Measurements from ENCODE around the gene ARID4A. TPM values are rescaled to one million over a fixed set of nuclear protein-coding genes. Genes with fewer than 3 reads are reported as not detected.
A peak's percentile ranks its signal among the peaks of the same experiment; 100 is the strongest.
"Not testable (repeated sequence)": the region's sequence is repeated elsewhere in the genome, so short reads cannot be mapped to it uniquely, and the experiment has no call there.

Gene ARID4A
- polyA plus RNA-seq, 3 donors = 6.5 to 13.2 (median 10.5) TPM

DNA sequence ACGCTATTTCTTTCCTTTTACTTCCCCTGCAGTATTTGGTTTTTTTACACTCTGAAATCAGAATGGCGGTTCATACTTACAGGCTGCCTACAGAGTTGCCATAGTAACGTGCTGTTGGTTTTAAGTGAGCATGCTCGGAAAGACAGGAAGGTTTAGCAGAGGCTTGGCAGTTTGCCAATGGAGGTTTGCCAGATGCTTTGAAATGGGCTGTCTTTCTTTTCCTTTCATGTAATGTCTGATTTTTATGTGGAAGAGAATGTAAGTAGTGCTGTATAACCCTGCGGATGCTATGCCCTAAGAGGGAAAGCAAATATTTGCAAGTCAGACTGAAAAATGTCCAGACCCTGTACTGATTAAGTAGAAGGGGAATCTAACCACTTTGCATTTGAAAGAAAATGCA lies 32.8 kb downstream of the ARID4A start:
- H3K9me3 Mint-ChIP-seq = no peaks in the 10 kb centered on the region
- Histone ChIP-seq H3K4me3 (replicated peaks in 1 of 3; ENCODE audit: low read depth in 2 of 3, low read length in 3 of 3) (peak overlapping the region in 2 of 3 experiments; percentile 7 to 42), H3K4me1 (ENCODE audit: control insufficient read depth in 1 of 2, insufficient read depth in 2 of 2, low read length in 2 of 2) (peaks cover 10 to 15% of the 10 kb centered on the region in 2 donors), H3K27me3 (ENCODE audit: control insufficient read depth in 2 of 2, insufficient read depth in 2 of 2, low read length in 2 of 2) (no peaks in the 10 kb centered on the region), H3K79me2 (ENCODE audit: insufficient read depth, low read length) (peaks cover 30% of the 10 kb centered on the region), H3K36me3 (replicated peaks in 1 of 2; ENCODE audit: control insufficient read depth in 1 of 2, insufficient read depth in 2 of 2, low read length in 2 of 2) (peaks cover 69 to 88% of the 10 kb centered on the region in 2 donors), H2AFZ (ENCODE audit: insufficient read depth, low read depth, low read length, poor library complexity, severe bottlenecking) (no peak overlapping the region), H3K4me2 (replicated peaks; ENCODE audit: extremely low read depth, low read length, poor library complexity, severe bottlenecking) (peak overlapping the region; percentile 47), H4K20me1 (ENCODE audit: insufficient read depth, low read length) (peaks cover 31% of the 10 kb centered on the region), H3K27ac (ENCODE audit: low read depth in 1 of 2, low read length in 2 of 2) (peak overlapping the region in 1 of 2 donors; percentile 50), H3K9ac (ENCODE audit: insufficient read depth, low read length, poor library complexity, severe bottlenecking) (peak overlapping the region; percentile 10), H3K9me3 (replicated peaks in 1 of 2; ENCODE audit: control insufficient read depth in 1 of 2, insufficient read depth in 1 of 2, low read length in 2 of 2) (no peaks in the 10 kb centered on the region)
- intact Hi-C loops (cut with micrococcal nuclease) = no loop called here
- peak overlapping the region in 1 of 2 donors; percentile 52 for H3K4me3 Mint-ChIP-seq
- TF ChIP-seq, protein P1, sequence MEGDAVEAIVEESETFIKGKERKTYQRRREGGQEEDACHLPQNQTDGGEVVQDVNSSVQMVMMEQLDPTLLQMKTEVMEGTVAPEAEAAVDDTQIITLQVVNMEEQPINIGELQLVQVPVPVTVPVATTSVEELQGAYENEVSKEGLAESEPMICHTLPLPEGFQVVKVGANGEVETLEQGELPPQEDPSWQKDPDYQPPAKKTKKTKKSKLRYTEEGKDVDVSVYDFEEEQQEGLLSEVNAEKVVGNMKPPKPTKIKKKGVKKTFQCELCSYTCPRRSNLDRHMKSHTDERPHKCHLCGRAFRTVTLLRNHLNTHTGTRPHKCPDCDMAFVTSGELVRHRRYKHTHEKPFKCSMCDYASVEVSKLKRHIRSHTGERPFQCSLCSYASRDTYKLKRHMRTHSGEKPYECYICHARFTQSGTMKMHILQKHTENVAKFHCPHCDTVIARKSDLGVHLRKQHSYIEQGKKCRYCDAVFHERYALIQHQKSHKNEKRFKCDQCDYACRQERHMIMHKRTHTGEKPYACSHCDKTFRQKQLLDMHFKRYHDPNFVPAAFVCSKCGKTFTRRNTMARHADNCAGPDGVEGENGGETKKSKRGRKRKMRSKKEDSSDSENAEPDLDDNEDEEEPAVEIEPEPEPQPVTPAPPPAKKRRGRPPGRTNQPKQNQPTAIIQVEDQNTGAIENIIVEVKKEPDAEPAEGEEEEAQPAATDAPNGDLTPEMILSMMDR (IDR thresholded peaks at IDR 0.05) = no peak
- DNase-seq = peak; percentile 80 to 91 (median 90)
- H3K27ac Mint-ChIP-seq = peak overlapping the region; percentile 40 to 94 (median 82)
- peaks cover 41 to 63% of the 10 kb centered on the region in 2 donors for H3K36me3 Mint-ChIP-seq
- peaks cover 15% of the 10 kb centered on the region for H3K4me1 Mint-ChIP-seq
- WGBS (ENCODE audit: insufficient coverage) = 0% methylated on average over 2 of the region's 5 CpGs
- H3K27me3 Mint-ChIP-seq (ENCODE audit: low read depth in 3 of 3) = no peaks in the 10 kb centered on the region

DNA sequence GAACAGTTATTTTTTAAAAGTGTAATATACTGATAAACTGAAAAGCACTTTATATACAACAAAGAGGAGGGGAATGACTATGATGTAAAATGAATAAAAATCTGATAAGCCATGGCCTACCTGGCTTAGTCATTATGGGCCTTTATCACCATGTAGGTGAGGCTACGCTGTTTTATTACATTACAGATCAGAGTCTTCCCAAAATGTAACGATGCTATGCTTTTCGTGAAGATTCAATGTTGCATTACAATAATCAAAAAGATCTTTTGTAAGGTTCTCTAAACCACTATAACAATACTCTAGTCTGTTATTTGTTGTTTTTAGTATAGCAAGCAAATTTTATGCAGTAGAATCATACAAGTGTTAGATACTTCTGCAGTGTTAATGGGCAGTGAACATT lies 34.2 kb downstream of the ARID4A start:
- no peak overlapping the region for H3K9ac ChIP-seq (ENCODE audit: insufficient read depth, low read length, poor library complexity, severe bottlenecking)
- Mint-ChIP-seq H3K4me1 (peaks cover 15% of the 10 kb centered on the region), H3K4me3 (no peak overlapping the region), H3K27ac (peak overlapping the region in 1 of 7 donors; percentile 10), H3K9me3 (no peaks in the 10 kb centered on the region), H3K36me3 (peaks cover 41 to 62% of the 10 kb centered on the region in 2 donors), H3K27me3 (ENCODE audit: low read depth in 3 of 3) (no peaks in the 10 kb centered on the region)
- H3K27ac ChIP-seq (ENCODE audit: low read depth in 1 of 2, low read length in 2 of 2) = no peak overlapping the region
- H3K4me1 ChIP-seq (ENCODE audit: control insufficient read depth in 1 of 2, insufficient read depth in 2 of 2, low read length in 2 of 2) = peaks cover 10 to 15% of the 10 kb centered on the region in 2 donors
- WGBS (ENCODE audit: insufficient coverage) = 100% methylated on average over 1 of the region's 3 CpGs
- no peak for DNase-seq
- no peak overlapping the region for H2AFZ ChIP-seq (ENCODE audit: insufficient read depth, low read depth, low read length, poor library complexity, severe bottlenecking)
- peaks cover 64 to 85% of the 10 kb centered on the region in 2 donors for H3K36me3 ChIP-seq (replicated peaks in 1 of 2; ENCODE audit: control insufficient read depth in 1 of 2, insufficient read depth in 2 of 2, low read length in 2 of 2)
- TF ChIP-seq, protein P1 (IDR thresholded peaks at IDR 0.05) = no peak
- peaks cover 26% of the 10 kb centered on the region for H3K79me2 ChIP-seq (ENCODE audit: insufficient read depth, low read length)
- H3K4me3 ChIP-seq (replicated peaks in 1 of 3; ENCODE audit: low read depth in 2 of 3, low read length in 3 of 3) = no peak overlapping the region
- no peak overlapping the region for H3K4me2 ChIP-seq (replicated peaks; ENCODE audit: extremely low read depth, low read length, poor library complexity, severe bottlenecking)
- H3K27me3 ChIP-seq (ENCODE audit: control insufficient read depth in 2 of 2, insufficient read depth in 2 of 2, low read length in 2 of 2) = no peaks in the 10 kb centered on the region
- H3K9me3 ChIP-seq (replicated peaks in 1 of 2; ENCODE audit: control insufficient read depth in 1 of 2, insufficient read depth in 1 of 2, low read length in 2 of 2) = no peaks in the 10 kb centered on the region
- H4K20me1 ChIP-seq (ENCODE audit: insufficient read depth, low read length) = peaks cover 24% of the 10 kb centered on the region
- intact Hi-C loops (cut with micrococcal nuclease) = no loop called here

DNA sequence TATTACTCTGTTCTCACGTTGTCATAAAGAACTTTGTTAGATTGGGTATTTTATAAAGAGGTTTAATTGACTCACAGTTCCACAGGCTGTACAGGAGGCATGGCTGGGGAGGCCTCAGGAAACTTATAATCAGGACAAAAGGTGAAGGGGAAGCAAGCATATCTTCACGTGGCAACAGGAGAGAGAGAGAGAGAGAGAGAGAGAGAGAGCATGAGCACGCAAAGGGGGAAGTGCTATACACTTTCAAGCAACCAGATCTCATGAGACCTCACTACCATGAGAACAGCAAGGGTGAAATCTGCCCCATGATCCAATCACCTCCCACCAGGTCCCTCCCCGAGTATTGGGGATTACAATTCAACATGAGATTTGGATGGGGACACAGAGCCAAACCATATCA lies 41.3 kb downstream of the ARID4A start:
- intact Hi-C loops (cut with micrococcal nuclease); H2AFZ ChIP-seq (ENCODE audit: insufficient read depth, low read depth, low read length, poor library complexity, severe bottlenecking); DNase-seq; H3K27me3 Mint-ChIP-seq (ENCODE audit: low read depth in 3 of 3); H3K4me3 ChIP-seq (replicated peaks in 1 of 3; ENCODE audit: low read depth in 2 of 3, low read length in 3 of 3); H3K4me2 ChIP-seq (replicated peaks; ENCODE audit: extremely low read depth, low read length, poor library complexity, severe bottlenecking); H3K4me1 ChIP-seq (ENCODE audit: control insufficient read depth in 1 of 2, insufficient read depth in 2 of 2, low read length in 2 of 2); H3K9me3 Mint-ChIP-seq; H3K79me2 ChIP-seq (ENCODE audit: insufficient read depth, low read length); H3K4me1 Mint-ChIP-seq; H3K4me3 Mint-ChIP-seq; H3K27me3 ChIP-seq (ENCODE audit: control insufficient read depth in 2 of 2, insufficient read depth in 2 of 2, low read length in 2 of 2); H3K9me3 ChIP-seq (replicated peaks in 1 of 2; ENCODE audit: control insufficient read depth in 1 of 2, insufficient read depth in 1 of 2, low read length in 2 of 2); H3K9ac ChIP-seq (ENCODE audit: insufficient read depth, low read length, poor library complexity, severe bottlenecking); H3K27ac ChIP-seq (ENCODE audit: low read depth in 1 of 2, low read length in 2 of 2): not testable (repeated sequence)
- H4K20me1 ChIP-seq (ENCODE audit: insufficient read depth, low read length) = peaks cover 26% of the 10 kb centered on the region
- Mint-ChIP-seq H3K36me3 (peaks cover 57 to 68% of the 10 kb centered on the region in 2 donors), H3K27ac (peak overlapping the region in 2 of 7 donors; percentile 12 to 55)
- peaks cover 63 to 87% of the 10 kb centered on the region in 2 donors for H3K36me3 ChIP-seq (replicated peaks in 1 of 2; ENCODE audit: control insufficient read depth in 1 of 2, insufficient read depth in 2 of 2, low read length in 2 of 2)
- WGBS (ENCODE audit: insufficient coverage) = no CpG with 5 or more reads among the region's 4 CpGs

Measured in CD14-positive monocyte (primary cell).